ENCODE data around the gene TMEM88.
"Not testable (repeated sequence)": the region's sequence is repeated elsewhere in the genome, so short reads cannot be mapped to it uniquely, and the experiment has no call there.

Gene TMEM88

DNA sequence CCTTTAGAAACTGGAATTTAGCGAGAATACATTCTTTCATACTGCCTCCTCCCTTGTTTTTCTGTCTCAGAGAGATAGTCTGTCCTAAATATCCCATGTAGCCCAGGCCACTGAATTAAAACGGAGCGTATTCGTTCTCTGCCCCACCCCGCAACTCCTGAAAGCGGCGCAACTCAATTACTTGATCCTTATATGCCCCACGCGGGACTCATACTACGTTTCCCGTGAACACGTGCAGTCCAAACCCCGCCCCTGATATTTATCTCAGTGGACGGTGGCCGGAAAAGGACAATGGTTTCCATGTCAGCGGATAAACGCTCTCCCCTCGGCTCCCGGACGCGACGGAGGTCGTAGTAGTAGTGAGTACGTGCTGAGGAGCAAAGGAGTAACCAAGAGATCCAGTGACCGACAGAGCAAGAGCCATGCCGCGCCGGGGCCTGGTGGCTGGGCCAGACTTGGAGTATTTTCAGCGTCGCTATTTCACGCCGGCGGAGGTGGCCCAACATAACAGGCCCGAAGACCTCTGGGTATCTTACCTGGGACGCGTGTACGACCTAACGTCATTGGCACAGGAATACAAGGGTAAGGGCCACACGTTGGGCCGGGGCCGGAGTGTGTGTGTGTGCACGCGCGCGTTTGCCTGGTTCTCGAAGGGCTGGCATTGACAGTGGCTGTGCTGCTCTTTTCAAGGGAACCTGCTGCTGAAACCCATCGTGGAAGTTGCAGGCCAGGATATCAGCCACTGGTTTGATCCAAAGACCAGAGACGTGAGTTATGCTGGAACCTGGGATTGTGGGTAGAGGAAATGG, 3.1 kb downstream of the TMEM88 start, which contains the start of gene CYB5D1:
TSS of gene CYB5D1 (plus strand) at position 291 of the 809 bp plus-strand sequence. CDS start at position 423, 132 bp downstream.
- DNase-seq: peak; percentile 88

DNA sequence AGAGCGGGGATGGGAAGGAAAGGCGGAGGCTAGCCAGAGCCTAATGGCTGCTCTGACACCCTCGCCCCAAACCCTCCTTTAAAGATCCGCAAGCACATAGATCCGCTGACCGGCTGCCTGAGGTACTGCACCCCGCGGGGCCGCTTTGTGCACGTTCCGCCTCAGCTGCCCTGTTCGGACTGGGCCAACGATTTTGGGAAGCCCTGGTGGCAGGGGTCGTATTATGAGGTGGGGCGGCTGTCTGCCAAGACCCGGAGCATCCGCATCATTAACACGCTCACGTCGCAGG, 3.6 kb downstream of the TMEM88 start:
- DNase-seq: no peak

DNA sequence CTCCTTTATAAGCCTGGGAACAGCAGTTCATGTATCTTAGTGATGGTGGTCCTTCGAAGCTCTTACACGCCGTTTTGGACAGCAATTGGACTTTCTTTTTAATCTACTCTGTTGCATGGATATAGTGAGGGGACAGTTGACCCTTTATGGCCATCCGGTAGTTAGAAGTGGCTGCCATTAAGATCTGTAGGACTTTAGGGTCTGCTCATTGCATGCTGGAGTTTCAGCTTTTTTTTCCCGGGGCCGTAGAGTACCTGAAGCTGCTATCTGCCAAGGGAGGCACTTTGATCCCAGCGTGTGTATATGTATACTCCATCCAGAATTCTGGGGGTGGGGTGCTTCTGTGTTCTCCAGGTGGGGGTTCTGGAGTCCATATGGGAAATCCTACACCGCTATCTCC, 4.2 kb downstream of the TMEM88 start:
- DNase-seq: no peak

DNA sequence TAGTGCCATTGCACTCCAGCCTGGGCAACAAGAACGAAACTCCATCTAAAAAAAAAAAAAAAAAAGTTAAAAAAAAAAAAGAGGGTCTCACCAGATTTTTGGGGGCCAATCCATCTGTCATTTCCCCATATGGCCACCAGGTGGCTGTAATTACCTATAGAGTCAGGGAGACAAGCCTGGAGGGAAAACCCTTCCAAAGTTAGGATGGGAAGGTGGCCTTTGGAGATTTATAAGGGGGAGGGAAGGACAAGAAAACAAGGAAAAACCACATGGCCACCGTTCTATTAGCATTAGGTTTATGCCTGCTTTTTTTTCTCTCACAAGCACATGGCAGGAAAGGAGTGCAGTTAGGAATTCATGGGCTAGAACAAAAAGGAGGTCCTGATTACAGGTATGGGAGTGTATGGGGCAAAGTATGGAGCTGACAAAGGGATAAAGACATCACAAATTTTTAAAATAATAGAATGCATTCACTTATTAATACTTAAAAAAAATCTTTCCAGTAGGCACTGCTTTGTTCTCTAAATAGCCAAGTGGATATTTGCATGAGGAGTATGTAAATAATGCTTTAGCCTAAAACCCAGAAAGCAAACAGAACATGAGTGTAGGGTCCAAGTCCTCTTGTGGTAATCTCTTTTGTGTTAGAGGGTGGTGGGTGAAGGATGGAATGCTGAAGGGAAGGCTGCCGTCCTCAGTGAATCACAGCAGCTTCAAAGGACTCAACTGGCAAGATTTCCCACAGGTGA, 8.0 kb downstream of the TMEM88 start:
- DNase-seq: peak; percentile 40

DNA sequence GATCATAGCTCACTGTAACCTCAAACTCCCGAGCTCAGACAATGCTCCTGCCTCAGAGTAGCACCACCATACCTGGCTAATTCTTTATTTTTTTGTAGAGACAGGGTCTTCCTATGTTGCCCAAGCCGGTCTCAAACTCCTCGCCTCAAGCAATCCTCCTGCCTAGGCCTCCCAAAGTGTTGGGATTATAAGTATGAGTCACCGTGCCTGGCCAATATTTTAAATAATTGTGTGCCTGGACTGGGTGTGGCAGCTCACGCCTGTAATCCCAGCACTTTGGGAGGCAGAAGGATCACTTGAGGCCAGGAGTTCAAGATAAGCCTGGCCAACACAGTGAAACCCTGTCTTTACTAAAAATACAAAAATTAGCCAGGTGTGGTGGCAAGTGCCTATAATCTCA, 9.5 kb downstream of the TMEM88 start:
- DNase-seq: not testable (repeated sequence)

DNA sequence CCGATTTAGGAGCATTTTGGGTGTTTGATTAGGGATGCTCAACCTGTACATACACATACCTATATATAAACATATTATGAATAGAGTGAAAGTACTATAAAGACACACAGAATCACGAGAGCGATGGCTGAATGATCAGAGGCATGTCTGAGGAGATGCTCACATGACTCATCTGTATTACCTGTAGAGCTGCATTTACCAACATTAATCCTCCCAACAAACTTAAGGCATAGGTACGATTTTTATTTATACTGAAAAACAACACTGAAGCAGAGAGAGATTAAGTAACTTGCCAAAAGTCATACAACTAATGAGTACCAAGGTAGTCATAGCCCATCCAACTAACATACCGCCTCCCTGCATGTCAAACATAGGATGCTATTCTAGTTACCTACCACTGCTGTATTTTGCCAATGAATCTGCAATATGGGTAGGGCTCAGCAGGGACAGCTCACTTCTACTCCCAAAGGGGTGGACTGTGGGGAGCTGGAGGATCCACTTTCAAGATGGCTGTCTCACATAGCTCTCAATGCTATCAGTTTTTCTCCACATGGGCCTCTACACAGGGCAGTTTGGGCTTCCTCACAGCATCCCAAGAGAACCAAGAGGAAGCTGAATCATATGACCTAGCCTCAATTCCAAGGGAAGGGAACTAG, 10.3 kb downstream of the TMEM88 start:
- no peak for DNase-seq

DNA sequence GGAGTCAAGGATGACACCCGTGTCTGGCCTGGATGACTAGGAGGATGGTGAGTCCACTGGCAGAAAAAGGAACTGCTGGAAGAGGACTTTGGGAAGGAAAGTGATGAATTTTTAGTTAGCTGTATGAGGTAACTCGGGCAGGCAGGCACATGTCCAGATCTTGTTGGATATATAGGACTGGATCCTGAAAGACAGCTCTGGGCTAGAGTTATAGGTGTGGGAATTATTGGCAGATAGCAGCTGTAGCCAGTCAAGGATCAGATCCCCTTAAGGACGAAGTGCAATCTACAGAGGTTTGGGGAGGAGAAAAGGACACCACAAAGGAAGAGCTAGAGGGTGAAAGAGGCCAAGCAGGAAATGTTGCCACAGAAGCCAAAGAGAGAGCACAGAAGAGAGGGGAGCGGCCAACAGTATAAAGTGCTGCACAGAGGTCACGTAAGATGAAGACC, 13.0 kb downstream of the TMEM88 start:
- DNase-seq: no peak

DNA sequence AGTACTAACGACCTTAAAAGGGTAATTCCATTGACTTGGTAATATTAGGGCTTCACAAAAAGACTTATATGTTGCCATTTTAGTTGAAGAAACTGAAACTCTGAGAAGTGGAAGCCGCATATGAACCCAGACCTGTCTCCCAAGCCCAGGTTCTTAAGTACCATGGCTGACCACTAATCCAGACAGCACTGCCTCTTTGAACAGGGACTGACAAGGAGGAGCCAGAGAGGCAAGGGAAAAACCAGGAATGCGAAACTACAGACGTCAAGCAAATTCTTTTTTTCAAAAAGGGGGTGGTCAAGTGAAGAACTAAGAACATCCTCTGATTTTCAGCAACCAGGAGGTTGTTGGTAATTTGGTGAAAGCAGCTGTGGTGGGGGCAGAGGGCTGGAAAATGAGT, 18.2 kb downstream of the TMEM88 start:
- DNase-seq: no peak

DNA sequence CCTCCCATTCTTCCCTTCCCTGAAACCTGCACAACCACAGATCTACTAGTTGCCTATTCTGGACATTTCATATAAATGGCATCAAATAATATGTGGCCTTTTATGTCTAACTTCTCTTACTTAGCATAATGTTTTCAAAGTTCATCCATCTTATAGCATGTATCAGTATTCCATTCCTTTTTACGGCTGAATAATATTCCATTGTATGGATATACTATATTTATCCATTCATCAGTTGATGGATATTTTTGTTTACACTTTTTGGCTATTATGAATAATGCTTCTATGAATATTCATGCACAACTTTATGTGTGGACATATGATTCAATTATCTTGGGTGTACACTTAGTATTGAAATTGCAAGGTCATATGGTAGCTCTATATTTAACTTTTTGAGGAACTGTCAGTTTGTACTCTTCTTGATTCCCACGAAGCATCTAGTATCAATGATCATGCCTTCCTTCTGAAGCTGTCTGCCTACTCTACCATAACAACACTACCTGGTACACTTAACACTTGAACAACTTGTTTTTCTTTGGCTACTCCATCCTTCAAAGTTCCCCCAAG, 21.0 kb downstream of the TMEM88 start:
- DNase-seq: no peak

DNA sequence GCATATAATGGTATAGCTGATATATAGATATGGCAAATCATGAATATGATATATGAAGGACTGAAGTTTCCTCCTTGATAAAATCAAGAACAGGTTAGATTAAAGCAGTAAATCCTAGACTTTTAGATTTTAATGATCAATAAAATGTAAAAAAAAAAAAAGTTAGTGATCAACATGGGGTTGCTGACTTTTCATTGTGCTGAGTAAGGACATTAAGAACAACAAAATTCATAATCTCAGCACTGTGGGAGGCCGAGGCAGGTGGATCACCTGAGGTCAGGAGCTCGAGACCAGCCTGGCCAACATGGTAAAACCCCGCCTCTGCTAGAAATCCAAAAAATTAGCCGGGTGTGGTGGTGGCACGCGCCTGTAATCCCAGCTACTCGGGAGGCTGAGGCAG, 23.4 kb downstream of the TMEM88 start:
- DNase-seq: no peak

DNA sequence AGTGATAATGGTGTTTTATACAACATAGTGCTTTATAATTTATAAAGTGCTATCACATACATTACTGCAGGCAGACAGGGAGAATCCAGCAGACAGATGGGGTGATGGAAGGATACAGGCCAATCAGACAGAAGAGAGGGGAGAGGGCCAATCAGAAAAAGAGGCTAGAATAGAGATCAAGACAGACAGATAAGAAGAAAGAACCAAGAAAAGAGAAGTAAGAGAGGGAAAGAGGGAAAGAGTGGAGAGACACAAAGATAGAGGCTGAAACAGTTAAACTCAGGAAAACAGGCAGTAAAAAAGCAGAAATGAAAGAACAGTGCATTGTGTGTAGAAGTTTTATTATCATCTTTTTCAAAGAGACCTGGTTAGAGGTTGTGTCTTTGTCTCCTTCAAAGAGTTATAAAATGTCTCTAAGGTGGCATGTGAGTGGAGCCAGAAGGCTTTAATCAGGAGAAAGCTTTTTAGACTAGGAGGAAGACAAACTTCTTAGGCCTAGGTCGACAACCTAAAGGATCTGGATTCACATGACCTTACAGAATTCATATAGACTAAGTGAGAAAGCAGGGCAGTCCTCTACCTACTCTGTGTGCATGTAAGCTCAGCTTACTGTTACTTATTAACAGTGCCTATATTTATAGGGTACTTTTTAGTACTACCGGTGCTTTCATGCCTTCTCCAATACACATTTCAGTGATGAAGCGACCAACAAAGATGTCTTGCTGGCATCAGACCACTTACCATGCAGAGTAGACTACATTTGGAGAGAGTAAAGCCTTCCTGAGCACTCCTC, 25.4 kb downstream of the TMEM88 start:
- DNase-seq: no peak

DNA sequence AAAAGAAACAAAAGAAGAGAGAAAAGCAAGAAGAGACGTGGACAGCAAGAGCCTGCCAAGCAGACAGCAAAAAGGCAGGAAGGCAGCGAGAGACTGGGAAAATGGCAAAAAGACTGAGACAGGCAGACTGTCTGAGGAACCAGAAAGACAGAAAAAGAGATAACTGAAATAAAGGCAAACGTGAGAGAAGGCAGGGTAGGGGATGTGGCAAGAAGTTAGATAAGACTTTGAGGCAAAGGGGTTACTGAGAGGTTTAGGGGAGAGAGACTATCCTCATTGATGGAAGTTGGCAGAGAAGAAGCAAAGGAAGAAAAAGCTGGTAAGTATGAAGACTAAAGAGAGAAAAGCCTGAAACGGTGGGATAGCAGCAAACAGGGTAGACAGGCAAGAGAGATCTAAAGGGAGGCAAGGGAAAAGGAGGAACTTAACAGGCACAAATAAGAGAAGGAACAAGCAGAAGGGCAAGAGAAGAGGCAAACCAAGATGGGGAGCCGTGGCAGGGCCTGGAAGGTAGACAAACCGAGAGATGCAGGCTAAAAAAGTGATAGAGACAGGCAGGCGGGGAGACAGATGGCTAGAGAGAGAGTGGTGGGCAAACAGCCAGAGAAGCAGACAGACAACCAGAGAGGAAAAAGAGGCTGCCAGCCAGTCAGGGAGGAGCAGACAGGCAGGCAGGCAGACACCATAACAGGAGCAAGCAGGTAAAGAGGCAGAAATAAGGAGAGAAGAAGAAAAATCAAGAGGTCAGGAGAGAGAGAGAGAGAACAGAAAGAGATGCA, 26.6 kb downstream of the TMEM88 start:
- peak; percentile 53 for DNase-seq

DNA sequence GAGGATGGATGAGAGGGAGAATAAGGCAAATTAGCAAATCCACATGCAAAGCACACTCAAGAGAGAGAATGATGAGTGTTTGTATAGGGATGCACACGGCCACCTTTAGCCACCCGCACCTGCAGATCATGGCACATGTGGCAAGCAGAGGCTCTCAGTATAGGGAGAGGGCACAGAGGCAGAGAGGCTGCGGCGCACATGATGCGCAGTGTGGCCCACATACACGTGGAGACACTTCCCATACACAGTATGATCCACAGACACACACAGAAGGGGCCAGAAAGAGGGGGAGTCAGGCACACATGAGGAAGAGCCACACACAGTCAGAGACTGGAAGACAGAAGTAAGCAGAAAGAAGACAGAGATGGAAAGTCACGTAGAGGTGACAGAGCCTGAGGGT, 27.2 kb downstream of the TMEM88 start:
- peak; percentile 45 for DNase-seq

DNA sequence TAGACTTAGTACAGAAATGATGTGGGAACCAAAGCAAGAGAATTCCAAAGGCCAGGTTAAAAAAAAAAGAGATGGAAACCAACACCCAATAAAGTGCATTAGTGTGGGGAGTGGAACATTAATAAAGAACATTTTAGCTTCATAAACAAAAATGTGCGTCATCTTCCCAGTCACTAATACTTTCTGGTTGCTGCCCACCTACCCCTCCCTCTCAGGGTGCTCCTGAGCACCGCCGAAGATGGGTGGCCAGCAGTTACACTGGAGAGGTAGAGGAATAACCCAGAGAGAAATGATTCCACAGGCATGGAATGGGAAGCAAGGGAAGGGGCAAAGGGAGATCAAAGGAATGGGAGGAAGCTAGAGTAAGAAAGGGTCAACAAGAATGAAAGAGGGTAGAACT, 27.8 kb downstream of the TMEM88 start:
- DNase-seq: no peak

DNA sequence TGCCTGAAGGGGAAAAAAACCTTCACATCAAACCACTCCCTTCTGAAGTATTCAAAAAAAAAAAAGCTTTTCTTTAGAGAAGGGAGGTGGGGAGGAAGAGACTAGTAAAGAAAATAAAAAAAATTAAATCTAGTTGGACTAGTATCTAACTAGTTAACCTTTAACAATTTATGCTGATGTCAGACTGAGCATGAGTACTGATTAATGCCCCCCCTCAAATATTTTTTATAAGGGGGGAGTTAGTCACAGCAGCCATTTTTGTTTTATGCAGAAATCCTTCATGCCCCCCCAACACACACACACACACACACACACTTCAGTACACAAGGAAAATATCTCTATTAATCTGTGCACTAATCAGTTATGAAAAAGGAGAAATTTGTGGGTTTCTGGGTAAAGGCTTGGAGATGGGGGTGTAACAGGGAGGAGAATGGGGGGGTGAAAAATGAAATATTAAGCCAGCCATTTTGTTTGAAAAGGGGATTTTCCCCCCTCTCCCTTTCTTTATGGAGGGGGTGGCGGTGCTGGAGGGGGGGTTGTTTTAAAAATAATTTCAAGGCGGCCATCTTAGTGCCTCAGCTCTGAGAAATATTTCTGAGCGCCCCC, 29.0 kb downstream of the TMEM88 start:
- DNase-seq: no peak

DNA sequence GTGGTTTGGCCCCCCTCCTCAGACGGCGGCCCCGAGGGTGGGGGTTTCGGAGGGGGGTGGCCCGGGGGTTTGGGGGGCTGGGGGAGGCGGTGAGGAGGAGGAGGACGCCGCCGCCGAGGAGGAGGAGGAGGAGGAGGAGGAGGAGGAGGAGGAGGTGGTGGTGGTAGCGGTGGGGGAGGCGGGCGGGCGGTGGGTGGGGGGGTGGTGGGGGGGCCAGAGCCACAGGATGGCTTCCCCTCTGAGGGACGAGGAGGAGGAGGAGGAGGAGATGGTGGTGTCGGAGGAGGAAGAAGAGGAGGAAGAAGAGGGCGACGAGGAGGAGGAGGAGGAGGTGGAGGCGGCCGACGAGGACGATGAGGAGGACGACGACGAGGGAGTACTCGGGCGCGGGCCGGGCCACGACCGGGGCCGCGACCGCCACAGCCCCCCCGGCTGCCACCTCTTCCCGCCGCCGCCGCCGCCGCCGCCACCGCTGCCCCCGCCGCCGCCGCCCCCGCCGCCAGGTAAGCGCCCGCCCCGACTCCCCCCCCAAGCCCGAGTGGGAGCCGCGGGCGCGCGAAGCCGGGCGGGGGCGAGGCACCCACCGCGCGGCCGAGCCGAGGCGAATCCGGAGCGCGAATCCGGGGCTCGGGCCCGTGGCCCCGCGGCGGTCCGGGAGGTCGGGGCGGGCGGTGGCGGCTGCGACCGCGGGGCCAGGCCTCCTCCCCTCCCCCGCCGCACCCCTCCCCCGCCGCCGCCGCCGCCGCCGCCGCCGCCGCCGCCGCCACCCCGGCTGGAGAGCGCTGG, 29.9 kb downstream of the TMEM88 start:
- DNase-seq: no peak

DNA sequence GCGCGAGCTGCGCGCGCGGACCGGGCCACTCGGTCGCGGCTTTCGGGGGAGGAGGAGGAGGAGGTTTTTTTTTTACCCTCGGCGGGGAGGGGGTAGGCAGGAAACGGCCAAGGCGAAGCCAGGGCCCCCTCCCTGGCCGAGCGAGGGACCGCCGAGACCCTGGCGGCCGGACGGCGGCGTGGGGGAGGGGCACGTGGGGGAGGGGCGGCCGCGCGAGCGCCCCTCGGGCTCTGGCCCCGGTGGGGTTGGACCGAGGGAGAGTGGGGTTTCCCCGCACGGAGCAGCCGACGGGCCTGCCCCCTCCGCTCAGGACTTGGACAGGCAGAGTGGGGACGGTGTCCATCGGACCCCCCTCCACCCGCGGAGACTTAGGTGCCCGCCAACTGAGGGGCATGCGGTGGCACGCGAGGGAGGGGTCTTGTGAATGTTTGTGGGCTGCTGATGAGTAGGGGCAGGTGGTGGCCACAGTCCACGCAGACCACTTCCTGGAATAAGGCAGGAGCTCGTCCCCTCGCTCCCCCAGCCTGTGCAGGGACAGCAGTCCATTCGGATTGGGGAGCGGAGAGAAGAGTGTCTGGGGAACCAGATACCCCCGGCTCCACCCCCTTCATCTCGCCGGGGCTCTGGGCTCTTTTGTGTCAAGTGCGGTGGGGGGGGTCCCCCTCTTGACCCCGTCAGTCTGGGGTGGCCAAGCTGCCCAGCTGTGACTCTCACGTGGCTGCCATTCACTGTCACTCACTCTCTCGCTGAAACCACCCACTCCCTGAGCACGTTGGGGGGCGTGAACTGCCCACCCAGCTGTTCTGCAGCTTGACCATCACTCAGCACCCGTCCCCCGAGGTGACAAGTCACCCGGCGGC, 30.7 kb downstream of the TMEM88 start:
- peak; percentile 50 for DNase-seq

DNA sequence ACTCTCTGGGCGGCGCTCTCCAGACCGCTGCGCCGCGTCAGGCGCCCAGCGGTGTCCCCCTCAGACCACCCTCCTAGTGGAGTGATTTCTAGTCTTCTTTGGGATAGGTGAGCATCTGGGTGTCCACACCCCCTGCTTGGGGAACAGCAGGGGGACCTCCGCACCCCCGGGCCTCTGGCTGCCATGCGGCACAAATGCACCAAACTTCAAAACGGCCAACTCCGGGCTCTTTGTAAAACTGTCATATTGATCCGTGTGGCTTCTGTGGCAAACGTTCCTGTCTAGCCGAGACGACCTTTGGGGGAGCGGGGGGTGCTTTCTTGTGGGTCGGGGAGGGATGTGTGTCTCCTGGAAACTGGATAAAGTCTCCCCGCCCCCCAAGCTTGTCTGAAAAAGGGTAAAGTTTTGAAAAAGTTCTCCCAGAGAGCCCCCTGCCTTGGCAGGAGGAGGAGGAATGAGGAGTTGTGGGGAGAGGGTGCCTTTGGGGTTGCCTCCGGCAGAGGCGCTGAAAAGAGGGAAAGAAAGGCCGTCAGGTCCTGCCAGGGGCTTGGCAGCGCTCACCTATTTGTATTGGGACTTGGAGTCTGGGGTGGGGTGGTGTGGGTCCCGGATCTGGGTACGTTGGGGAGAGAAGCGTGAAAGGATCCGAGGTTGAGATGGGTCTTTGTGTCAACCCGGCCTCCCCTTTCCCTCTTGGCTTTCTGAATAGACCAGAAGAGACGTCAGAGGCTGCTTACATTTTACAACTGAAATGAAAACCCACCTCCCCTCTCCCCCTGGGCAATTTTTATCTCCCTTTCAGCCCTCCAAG, 31.6 kb downstream of the TMEM88 start:
- peak; percentile 61 for DNase-seq

DNA sequence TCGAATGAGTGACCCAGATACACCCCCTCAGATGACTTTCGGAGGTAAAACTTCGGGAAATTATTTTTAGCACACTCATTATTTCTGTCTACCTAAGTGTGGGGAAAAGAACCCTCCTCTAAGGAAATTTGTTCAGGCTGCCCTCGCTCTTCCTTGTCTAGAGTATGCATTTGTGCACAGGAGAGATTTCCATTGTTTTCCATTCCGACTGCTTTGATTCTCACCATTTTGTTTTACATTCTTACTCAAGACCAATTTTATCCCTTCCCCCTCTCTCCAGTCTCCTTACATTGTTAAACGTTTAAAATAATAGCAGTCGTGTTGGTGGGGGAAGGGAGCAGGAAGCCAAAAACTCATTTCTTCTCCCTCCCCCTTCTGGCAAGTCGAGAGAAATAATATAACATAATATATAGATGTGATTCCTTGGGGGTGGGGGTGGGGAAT, 32.2 kb downstream of the TMEM88 start:
- DNase-seq: no peak
